IMR-90 (cell line): ENCODE results near the gene CDH23. TPM values are rescaled to one million over a fixed set of nuclear protein-coding genes. Genes with fewer than 3 reads are reported as not detected.

Experiments
- ATAC-seq: fragments of 200-7000 bp; cut with Tn5 transposase; 2 replicates; pipeline ENCODE4 v1.9.1; 2020; ENCODE audit warnings: low read depth, mild to moderate bottlenecking, moderate library complexity
- BruUV-seq: library from RNA; stranded (reverse); fragments of 400-500 nt; replicated peaks from 2 replicates; lab custom pipeline; 2021; lab: Mats Ljungman, UMichigan
- CTCF ChIA-PET: fragments of 300-600 bp; formaldehyde crosslinking; extraction: SDS; loops from one replicate; lab custom pipeline; 2021; ENCODE audit warnings: antibody characterized with exemption; lab: Yijun Ruan, JAX
- POLR2A ChIA-PET: fragments of 300-600 bp; sonication (Branson Sonifier 250); formaldehyde crosslinking; loops from one replicate; lab custom pipeline; 2022; ENCODE audit warnings: antibody characterized with exemption; ENCODE audit not compliant: unreplicated experiment; lab: Charles Lee
- DNase-seq: peaks from one replicate; pipeline ENCODE4 v3.0.0; 2013
- H2AFZ ChIP-seq: replicated peaks from 2 replicates; pipeline ENCODE3; 2013; ENCODE audit warnings: low read length, mild to moderate bottlenecking; ENCODE audit not compliant: poor library complexity
- H2AK5ac ChIP-seq: 2 replicates; pipeline ENCODE4 v1.6.1; 2013; ENCODE audit warnings: low read depth, low read length, inconsistent platforms
- H2AK9ac ChIP-seq: replicated peaks from 2 replicates; pipeline ENCODE3; 2013; ENCODE audit warnings: mild to moderate bottlenecking, low read depth, low read length, moderate library complexity; ENCODE audit not compliant: poor library complexity
- H2BK120ac ChIP-seq: 2 replicates; pipeline ENCODE4 v1.6.1; 2013; ENCODE audit warnings: low read depth, low read length, inconsistent platforms
- H2BK15ac ChIP-seq: 3 replicates; pipeline ENCODE4 v1.6.1; 2013; ENCODE audit warnings: low read depth, low read length, inconsistent platforms
- H2BK20ac ChIP-seq: 2 replicates; pipeline ENCODE4 v1.6.1; 2013; ENCODE audit warnings: low read depth, mild to moderate bottlenecking, inconsistent platforms, low read length, moderate library complexity
- H2BK5ac ChIP-seq: 2 replicates; pipeline ENCODE4 v1.6.1; 2013; ENCODE audit warnings: mild to moderate bottlenecking, low read depth, low read length, inconsistent platforms; ENCODE audit not compliant: poor library complexity, severe bottlenecking
- H3K14ac ChIP-seq: replicated peaks from 2 replicates; pipeline ENCODE4 v1.6.1; 2013; ENCODE audit warnings: low read depth, low read length, inconsistent platforms
- H3K18ac ChIP-seq: 2 replicates; pipeline ENCODE4 v1.6.1; 2013; ENCODE audit warnings: low read depth, low read length, control low read depth
- H3K23ac ChIP-seq: 2 replicates; pipeline ENCODE4 v1.6.1; 2013; ENCODE audit warnings: low read depth, low read length, inconsistent platforms
- H3K27ac ChIP-seq: 2 replicates; pipeline ENCODE4 v1.5.1; 2013; ENCODE audit warnings: mild to moderate bottlenecking, control low read depth, low read length; ENCODE audit not compliant: insufficient read depth
- H3K27me3 ChIP-seq: 2 replicates; pipeline ENCODE4 v1.6.1; 2013; ENCODE audit warnings: low read length; ENCODE audit not compliant: control insufficient read depth, insufficient read depth
- H3K36me3 ChIP-seq: 2 replicates; pipeline ENCODE4 v1.6.1; 2013; ENCODE audit warnings: low read length, mixed read lengths; ENCODE audit not compliant: control insufficient read depth, insufficient read depth
- H3K4ac ChIP-seq: 2 replicates; pipeline ENCODE4 v1.6.1; 2013; ENCODE audit warnings: low read depth, low read length, inconsistent platforms
- H3K4me1 ChIP-seq: 2 replicates; pipeline ENCODE4 v1.6.1; 2013; ENCODE audit warnings: low read length, mixed read lengths; ENCODE audit not compliant: control insufficient read depth, insufficient read depth
- H3K4me2 ChIP-seq: 2 replicates; pipeline ENCODE4 v1.6.1; 2013; ENCODE audit warnings: low read depth, mild to moderate bottlenecking, control low read depth, low read length, moderate library complexity
- H3K4me3 ChIP-seq: 2 replicates; pipeline ENCODE4 v1.5.1; 2013; ENCODE audit warnings: low read depth, mild to moderate bottlenecking, control low read depth, low read length, moderate library complexity; ENCODE audit not compliant: insufficient read depth
- H3K56ac ChIP-seq: 2 replicates; pipeline ENCODE4 v1.6.1; 2013; ENCODE audit warnings: low read length, inconsistent platforms; ENCODE audit not compliant: insufficient read depth; ENCODE audit errors: extremely low read depth
- H3K79me1 ChIP-seq, 2 experiments: 2 replicates each; pipeline ENCODE4 v1.6.1; 2013; ENCODE audit warnings: low read length in 2 of 2, inconsistent platforms in 1 of 2, low read depth in 1 of 2
- H3K9ac ChIP-seq: 2 replicates; pipeline ENCODE4 v1.6.1; 2013; ENCODE audit warnings: low read depth, low read length, control low read depth
- H3K9me1 ChIP-seq: 2 replicates; pipeline ENCODE4 v1.6.1; 2013; ENCODE audit warnings: low read length, inconsistent platforms; ENCODE audit not compliant: insufficient read depth
- H3K9me3 ChIP-seq: 2 replicates; pipeline ENCODE4 v1.6.1; 2013; ENCODE audit warnings: low read length; ENCODE audit not compliant: control insufficient read depth, insufficient read depth
- H4K20me1 ChIP-seq: 2 replicates; pipeline ENCODE4 v1.6.1; 2013; ENCODE audit warnings: low read length, inconsistent platforms; ENCODE audit not compliant: insufficient read depth
- H4K5ac ChIP-seq: 2 replicates; pipeline ENCODE4 v1.6.1; 2013; ENCODE audit warnings: mild to moderate bottlenecking, low read depth, low read length, control low read depth
- H4K8ac ChIP-seq, 2 experiments: 2 replicates each; pipeline ENCODE4 v1.6.1; 2013; ENCODE audit warnings: low read depth in 2 of 2, low read length in 2 of 2, control low read depth in 1 of 2, inconsistent platforms in 1 of 2
- H4K91ac ChIP-seq: 2 replicates; pipeline ENCODE4 v1.6.1; 2013; ENCODE audit warnings: low read depth, low read length, inconsistent platforms; ENCODE audit not compliant: insufficient read depth
- MAFK ChIP-seq: IDR thresholded peaks from 2 replicates; pipeline ENCODE4 v1.6.1; 2012; ENCODE audit warnings: low read depth, low read length, improper control_type of control experiment
- MAZ ChIP-seq: IDR thresholded peaks from 2 replicates; pipeline ENCODE4 v1.6.1; 2012; ENCODE audit warnings: low read depth, mild to moderate bottlenecking, low read length, improper control_type of control experiment, moderate library complexity, borderline replicate concordance
- NFE2L2 ChIP-seq: fragments of 150-350 bp; IDR thresholded peaks from 2 replicates; pipeline ENCODE4 v1.6.1; 2016; ENCODE audit warnings: low read depth, mild to moderate bottlenecking, low read length
- POLR2A ChIP-seq: IDR thresholded peaks from 2 replicates; pipeline ENCODE4 v1.6.1; 2012; ENCODE audit warnings: mild to moderate bottlenecking, low read depth, low read length
- RCOR1 ChIP-seq: IDR thresholded peaks from 2 replicates; pipeline ENCODE4 v1.6.1; 2012; ENCODE audit warnings: mild to moderate bottlenecking, low read length, improper control_type of control experiment; ENCODE audit not compliant: insufficient replicate concordance
- RFX5 ChIP-seq: IDR thresholded peaks from 2 replicates; pipeline ENCODE4 v1.8.0; 2012; ENCODE audit warnings: low read depth, mild to moderate bottlenecking, low read length, moderate library complexity
- WGBS, 2 experiments: methylation state at CpG; one replicate each; pipeline versions ENCODE4 v1.1.5 to v1.1.7; 2013; ENCODE audit warnings: missing lambda C conversion rate in 2 of 2; ENCODE audit not compliant: insufficient read length in 1 of 2; ENCODE audit errors: extremely low coverage in 2 of 2; 5-methylcytosine and 5-hydroxymethylcytosine counted together
- dilution Hi-C: fragments of 300-500 bp; cut with HindIII; formaldehyde crosslinking; loops from one replicate; pipeline ENCODE4 v1.14.3; 2018; ENCODE audit warnings: low sequenced_read_pairs; ENCODE audit not compliant: unreplicated experiment
- in situ Hi-C: fragments of 300-500 bp; cut with MboI; formaldehyde crosslinking; loops from 3 replicates; pipeline ENCODE4 v1.14.3; 2019; ENCODE audit warnings: low sequenced_read_pairs, inconsistent platforms, mixed read lengths
- intact Hi-C: fragments of 100-400 bp; cut with micrococcal nuclease; formaldehyde crosslinking; loops from 2 replicates; pipeline ENCODE4 v1.10.0; 2022
- polyA plus RNA-seq, 3 experiments: library from polyadenylated mRNA; depleted of rRNA; stranded (reverse); fragments of >200 nt; gene quantifications; 2 replicates each; pipeline ENCODE4 v1.2.3, GENCODE V29; 2012; ENCODE audit warnings: low replicate concordance in 1 of 3
- total RNA-seq: library from RNA; depleted of rRNA; stranded (reverse); fragments of >200 nt; gene quantifications from 2 replicates; pipeline ENCODE4 v1.2.3, GENCODE V29; 2012
- TF ChIP-seq, protein P1 (sequence below): conservative IDR thresholded peaks from 2 replicates; pipeline ENCODE4 v1.5.1; 2012; ENCODE audit warnings: mild to moderate bottlenecking, low read depth, low read length, improper control_type of control experiment
- TF ChIP-seq, protein P2 (sequence below): fragments of 150-350 bp; IDR thresholded peaks from 2 replicates; pipeline ENCODE4 v1.6.1; 2017; ENCODE audit warnings: mild to moderate bottlenecking, antibody characterized with exemption, low read length, low read depth

Gene CDH23
- total and polyA plus RNA-seq, 2 of the 4 experiments (the other 2 are of a cell fraction) = under 0.01 to 0.03 TPM

DNA sequence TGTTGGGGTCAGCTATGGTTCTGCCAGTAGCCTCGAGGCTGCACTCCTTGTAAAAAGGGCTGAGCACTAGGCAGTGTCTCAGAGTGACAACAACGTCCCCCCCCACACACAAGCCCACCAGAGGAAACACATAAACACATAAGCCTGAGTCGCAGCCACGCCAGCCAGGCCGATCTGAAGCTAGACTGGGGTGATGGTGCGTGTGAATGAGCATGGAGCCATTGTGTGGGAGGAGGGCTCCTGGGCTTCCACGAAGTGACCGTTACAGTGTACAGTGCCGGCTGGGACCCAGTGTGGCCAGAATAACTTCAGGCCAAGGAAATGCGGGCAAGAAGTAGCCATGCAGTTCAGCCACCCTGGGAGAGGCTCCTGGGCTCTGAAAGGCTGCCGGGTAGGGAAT lies 326.6 kb downstream of the CDH23 start:
- CTCF ChIA-PET = no interaction called here
- no peak for DNase-seq
- H3K23ac ChIP-seq = no peak overlapping the region

More for the DNA sequence above, 326.6 kb downstream of the CDH23 start:
- Histone ChIP-seq H4K5ac (no peak overlapping the region), H2BK5ac (no peak overlapping the region), H2BK20ac (no peak overlapping the region), H2AK9ac (no peak overlapping the region), H2BK15ac (no peak overlapping the region), H3K4me3 (no peak overlapping the region), H3K4me1 (peaks cover 8% of the 10 kb centered on the region; the same call in 1 of the 2 replicates), H3K9me3 (no peaks in the 10 kb centered on the region; the same call in 1 of the 2 replicates), H3K36me3 (no peaks in the 10 kb centered on the region), H3K56ac (no peak overlapping the region), H2BK120ac (no peak overlapping the region), H4K20me1 (no peaks in the 10 kb centered on the region), H3K4ac (no peak overlapping the region), H3K4me2 (no peak overlapping the region), H4K91ac (no peak overlapping the region), H3K14ac (no peak overlapping the region), H3K9me1 (no peaks in the 10 kb centered on the region), H3K27me3 (peaks cover 13% of the 10 kb centered on the region), H3K18ac (no peak overlapping the region), H2AFZ (no peak overlapping the region), H3K9ac (no peak overlapping the region), H4K8ac (no peak overlapping the region), H3K79me1 (no peaks in the 10 kb centered on the region), H2AK5ac (no peak overlapping the region), H3K27ac (no peak overlapping the region)
- dilution Hi-C loops (no loop called here), intact Hi-C loops (no loop called here), in situ Hi-C loops (no loop called here)
- ATAC-seq = no peak
- POLR2A ChIA-PET = no interaction called here
- WGBS, 2 experiments = 79% methylated on average over 3 of the region's 11 CpGs; no CpG with 5 or more reads in 1 of the 2 experiments
- no peak for TF ChIP-seq MAFK
- TF ChIP-seq RFX5 = no peak
- TF ChIP-seq NFE2L2 = no peak
- TF ChIP-seq, protein P1, sequence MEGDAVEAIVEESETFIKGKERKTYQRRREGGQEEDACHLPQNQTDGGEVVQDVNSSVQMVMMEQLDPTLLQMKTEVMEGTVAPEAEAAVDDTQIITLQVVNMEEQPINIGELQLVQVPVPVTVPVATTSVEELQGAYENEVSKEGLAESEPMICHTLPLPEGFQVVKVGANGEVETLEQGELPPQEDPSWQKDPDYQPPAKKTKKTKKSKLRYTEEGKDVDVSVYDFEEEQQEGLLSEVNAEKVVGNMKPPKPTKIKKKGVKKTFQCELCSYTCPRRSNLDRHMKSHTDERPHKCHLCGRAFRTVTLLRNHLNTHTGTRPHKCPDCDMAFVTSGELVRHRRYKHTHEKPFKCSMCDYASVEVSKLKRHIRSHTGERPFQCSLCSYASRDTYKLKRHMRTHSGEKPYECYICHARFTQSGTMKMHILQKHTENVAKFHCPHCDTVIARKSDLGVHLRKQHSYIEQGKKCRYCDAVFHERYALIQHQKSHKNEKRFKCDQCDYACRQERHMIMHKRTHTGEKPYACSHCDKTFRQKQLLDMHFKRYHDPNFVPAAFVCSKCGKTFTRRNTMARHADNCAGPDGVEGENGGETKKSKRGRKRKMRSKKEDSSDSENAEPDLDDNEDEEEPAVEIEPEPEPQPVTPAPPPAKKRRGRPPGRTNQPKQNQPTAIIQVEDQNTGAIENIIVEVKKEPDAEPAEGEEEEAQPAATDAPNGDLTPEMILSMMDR = no peak
- no peak for TF ChIP-seq MAZ
- TF ChIP-seq RCOR1 = no peak
- no peak for TF ChIP-seq POLR2A
- TF ChIP-seq, protein P2, sequence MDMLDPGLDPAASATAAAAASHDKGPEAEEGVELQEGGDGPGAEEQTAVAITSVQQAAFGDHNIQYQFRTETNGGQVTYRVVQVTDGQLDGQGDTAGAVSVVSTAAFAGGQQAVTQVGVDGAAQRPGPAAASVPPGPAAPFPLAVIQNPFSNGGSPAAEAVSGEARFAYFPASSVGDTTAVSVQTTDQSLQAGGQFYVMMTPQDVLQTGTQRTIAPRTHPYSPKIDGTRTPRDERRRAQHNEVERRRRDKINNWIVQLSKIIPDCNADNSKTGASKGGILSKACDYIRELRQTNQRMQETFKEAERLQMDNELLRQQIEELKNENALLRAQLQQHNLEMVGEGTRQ = no peak
- BruUV-seq = no TSS peak
